GM19238 (cell line): ENCODE measurements around the gene RYR2.
"Not testable (repeated sequence)": the region's sequence is repeated elsewhere in the genome, so short reads cannot be mapped to it uniquely, and the experiment has no call there.

Experiments used
- DNase-seq: peaks from one replicate; pipeline ENCODE4 v3.0.0; 2011; ENCODE audit warnings: low spot score; ENCODE audit not compliant: insufficient read length

The RYR2 gene

GRCh38 chr1:237074371-237075117 lies 32.6 kb downstream of the RYR2 start:
- DNase-seq: no peak

- no peak for DNase-seq
Observed at GRCh38 chr1:237084341-237085077, 42.5 kb downstream of the RYR2 start.

GRCh38 chr1:237091691-237092090 lies 49.7 kb downstream of the RYR2 start:
- DNase-seq: no peak

- no peak for DNase-seq
Observed at GRCh38 chr1:237093691-237094090, 51.7 kb downstream of the RYR2 start.

GRCh38 chr1:237098541-237098940 lies 56.6 kb downstream of the RYR2 start:
- no peak for DNase-seq

- DNase-seq: no peak
Observed at GRCh38 chr1:237103021-237103420, 61.0 kb downstream of the RYR2 start.

GRCh38 chr1:237104096-237104495 lies 62.1 kb downstream of the RYR2 start:
- no peak for DNase-seq

GRCh38 chr1:237105826-237106225 lies 63.8 kb downstream of the RYR2 start:
- DNase-seq: no peak

GRCh38 chr1:237108297-237109040 lies 66.5 kb downstream of the RYR2 start:
- DNase-seq: no peak

- no peak for DNase-seq
Observed at GRCh38 chr1:237111807-237112206, 69.8 kb downstream of the RYR2 start.

GRCh38 chr1:237112663-237113062 lies 70.7 kb downstream of the RYR2 start:
- DNase-seq: no peak

- no peak for DNase-seq
Observed at GRCh38 chr1:237115035-237115434, 73.1 kb downstream of the RYR2 start.

GRCh38 chr1:237119091-237119490 lies 77.1 kb downstream of the RYR2 start:
- no peak for DNase-seq

- no peak for DNase-seq
Observed at GRCh38 chr1:237120683-237121082, 78.7 kb downstream of the RYR2 start.

- no peak for DNase-seq
Observed at GRCh38 chr1:237124856-237125462, 83.0 kb downstream of the RYR2 start.

- no peak for DNase-seq
Observed at GRCh38 chr1:237126180-237126579, 84.2 kb downstream of the RYR2 start.

- not testable (repeated sequence) for DNase-seq
Observed at GRCh38 chr1:237127301-237127700, 85.3 kb downstream of the RYR2 start.

- DNase-seq: no peak
Observed at GRCh38 chr1:237133921-237134320, 91.9 kb downstream of the RYR2 start.

- no peak for DNase-seq
Observed at GRCh38 chr1:237134929-237135328, 92.9 kb downstream of the RYR2 start.

GRCh38 chr1:237138551-237138950 lies 96.6 kb downstream of the RYR2 start:
- DNase-seq: no peak

GRCh38 chr1:237139732-237140131 lies 97.7 kb downstream of the RYR2 start:
- no peak for DNase-seq

- DNase-seq: no peak
Observed at GRCh38 chr1:237140986-237141385, 99.0 kb downstream of the RYR2 start.
